C4-2B (cell line): ENCODE results near the gene CP.

Experiments used
- CTCF ChIP-seq: fragments of 450-650 bp; conservative IDR thresholded peaks from 2 replicates; pipeline ENCODE4 v1.5.1; 2017; ENCODE audit warnings: mild to moderate bottlenecking
- ZFX ChIP-seq: fragments of 450-650 bp; IDR thresholded peaks from 2 replicates; pipeline ENCODE4 v1.6.1; 2017

GRCh38 chr3:149151843-149152242, 69.8 kb downstream of the CP start:
- TF ChIP-seq CTCF (no peak), ZFX (no peak)
